ENCODE data around the gene SLC18A2.
"Not testable (repeated sequence)": the region's sequence is repeated elsewhere in the genome, so short reads cannot be mapped to it uniquely, and the experiment has no call there.

Gene SLC18A2

DNA sequence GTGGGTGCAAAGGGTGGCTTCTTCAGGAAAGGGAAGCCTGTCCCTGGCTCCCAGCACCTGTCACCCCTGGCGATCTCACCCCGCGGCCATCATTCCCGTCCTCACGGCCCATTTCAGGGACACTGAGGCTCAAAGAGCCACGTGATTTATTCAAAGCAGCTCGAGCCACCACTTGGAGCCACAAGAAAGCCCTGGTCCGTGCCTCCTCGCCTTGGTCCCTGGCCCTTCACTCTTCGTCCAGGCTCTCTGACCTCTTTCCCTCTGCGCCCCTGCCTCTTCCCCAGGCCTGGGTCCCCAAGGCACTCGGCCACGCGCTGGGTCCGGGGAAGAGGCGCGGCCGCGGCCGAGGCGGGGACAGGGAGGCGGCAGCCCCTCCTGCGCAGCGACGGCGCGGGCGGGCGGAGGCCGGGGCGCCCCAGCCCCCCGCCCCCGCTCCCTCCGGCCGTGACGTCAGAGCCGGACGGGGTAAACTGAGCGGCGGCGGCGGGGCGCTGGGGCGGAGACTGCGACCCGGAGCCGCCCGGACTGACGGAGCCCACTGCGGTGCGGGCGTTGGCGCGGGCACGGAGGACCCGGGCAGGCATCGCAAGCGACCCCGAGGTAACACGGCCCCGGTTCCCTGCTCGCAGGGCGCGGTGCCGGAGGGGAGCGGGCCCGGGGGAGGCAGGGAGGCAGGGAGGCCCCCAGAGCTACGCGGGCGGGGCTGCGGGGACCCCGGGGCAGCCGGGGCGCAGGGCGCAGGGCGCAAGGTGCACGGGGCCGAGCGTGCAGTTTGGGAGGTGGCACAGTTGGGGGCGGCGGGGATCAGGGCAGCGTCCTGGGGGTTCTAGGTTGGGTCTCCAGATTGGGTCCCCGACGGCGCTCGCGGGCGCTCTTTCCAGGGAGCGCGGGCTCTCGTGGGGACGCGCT lies at the start of gene SLC18A2:
SLC18A2 (plus strand) TSS at position 494 of the 909 bp plus-strand sequence. CDS start 580 bp downstream, outside the sequence.
- DNase-seq = no peak

DNA sequence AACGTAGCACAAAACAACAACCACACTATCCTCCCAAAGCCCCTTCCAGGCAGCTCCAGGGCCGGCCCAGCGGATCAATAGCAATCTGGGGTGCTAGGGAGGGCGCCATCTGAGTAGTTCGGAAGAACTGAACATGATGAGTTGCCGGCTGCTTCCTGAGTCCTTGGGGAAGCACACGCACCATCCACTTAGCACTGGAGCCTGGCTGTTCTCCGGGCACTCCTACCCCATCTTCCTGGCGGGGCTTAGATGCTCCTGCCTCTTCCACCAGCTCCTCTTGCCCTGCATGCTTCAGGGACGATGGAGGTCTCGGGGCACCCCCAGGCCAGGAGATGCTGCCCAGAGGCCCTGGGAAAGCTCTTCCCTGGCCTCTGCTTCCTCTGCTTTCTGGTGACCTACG lies 43.7 kb upstream of the SLC18A2 start, which contains the start of gene KCNK18:
KCNK18 (plus strand) TSS at position 301 of the 400 bp plus-strand sequence; CDS start at position 301, 0 bp downstream.
- no peak for DNase-seq

DNA sequence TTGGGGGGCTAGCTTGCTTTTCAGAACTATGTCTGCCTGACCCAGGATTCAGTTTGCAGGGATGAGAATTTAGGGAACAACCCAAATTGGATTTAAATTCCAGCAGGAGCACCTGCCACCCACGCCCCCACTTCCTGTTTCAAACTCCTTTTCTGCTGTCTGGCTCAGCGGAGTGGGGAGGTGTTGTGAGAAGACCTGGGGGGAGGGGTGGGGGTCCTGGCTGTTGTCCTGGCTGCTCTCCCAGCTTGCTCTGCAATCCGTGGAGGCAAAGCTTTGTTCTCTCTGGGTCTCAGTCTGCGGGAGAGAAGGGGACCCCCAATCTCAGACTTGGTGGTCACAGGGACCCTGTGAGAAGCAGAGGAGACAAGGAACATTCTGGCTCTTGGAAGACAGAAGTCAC lies 42.8 kb upstream of the SLC18A2 start:
- no peak for DNase-seq

DNA sequence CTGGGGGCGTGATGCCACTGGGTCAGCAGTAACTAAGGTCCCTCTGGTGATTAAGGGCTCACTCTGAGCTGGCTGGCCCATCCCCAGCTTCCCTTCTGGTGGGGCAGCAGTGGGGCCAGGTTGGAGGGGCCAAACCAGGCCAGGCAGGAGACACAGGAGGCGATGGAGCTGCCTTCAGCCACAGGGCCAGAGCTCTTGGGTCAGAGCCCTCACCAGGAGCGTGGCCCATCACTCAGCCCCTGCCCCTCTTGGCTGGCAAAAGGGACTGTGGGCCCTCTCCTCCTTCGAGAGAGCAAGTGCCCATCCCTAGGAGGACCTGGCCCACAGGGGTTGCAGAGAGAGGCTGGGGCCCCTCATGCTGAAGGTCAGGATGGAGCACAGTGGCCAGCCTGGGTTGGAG lies 39.1 kb upstream of the SLC18A2 start:
- no peak for DNase-seq

- no peak for DNase-seq
Observed at GRCh38 chr10:117204316-117204715, 36.6 kb upstream of the SLC18A2 start.

GRCh38 chr10:117212176-117212575 lies 28.7 kb upstream of the SLC18A2 start:
- DNase-seq = no peak

GRCh38 chr10:117214401-117214800 lies 26.5 kb upstream of the SLC18A2 start:
- DNase-seq = no peak

GRCh38 chr10:117215079-117215478 lies 25.8 kb upstream of the SLC18A2 start:
- no peak for DNase-seq

GRCh38 chr10:117216028-117216427 lies 24.9 kb upstream of the SLC18A2 start:
- no peak for DNase-seq

DNA sequence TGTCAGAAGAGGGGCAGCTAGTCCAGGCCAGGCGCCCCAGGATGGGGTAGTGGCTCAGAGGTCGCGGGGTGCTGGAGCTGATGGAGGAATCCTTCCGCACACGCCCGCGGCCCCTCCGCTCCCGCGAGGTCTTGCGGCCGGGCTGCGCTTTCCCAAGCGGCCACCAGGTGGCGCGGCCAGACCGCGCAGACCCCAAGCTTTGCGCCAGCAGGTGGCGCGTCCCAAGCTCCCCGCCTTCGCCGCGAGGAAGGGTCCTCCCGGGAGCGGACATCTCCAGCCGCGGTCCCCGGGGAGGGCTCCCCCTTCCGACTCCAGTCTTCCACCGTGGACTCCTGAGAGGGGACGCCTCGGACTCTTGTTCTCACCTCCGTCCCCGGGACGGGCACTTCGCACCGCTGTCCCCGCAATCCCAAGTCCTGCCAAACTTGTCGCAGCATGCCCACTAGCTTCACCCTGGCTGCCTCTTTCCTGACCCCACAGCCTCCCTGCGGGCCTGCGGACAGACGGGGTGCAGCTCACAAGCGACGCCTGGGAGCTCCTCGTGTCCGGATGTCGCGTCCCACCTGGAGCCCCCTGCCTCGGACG lies 24.2 kb upstream of the SLC18A2 start:
- DNase-seq = no peak

DNA sequence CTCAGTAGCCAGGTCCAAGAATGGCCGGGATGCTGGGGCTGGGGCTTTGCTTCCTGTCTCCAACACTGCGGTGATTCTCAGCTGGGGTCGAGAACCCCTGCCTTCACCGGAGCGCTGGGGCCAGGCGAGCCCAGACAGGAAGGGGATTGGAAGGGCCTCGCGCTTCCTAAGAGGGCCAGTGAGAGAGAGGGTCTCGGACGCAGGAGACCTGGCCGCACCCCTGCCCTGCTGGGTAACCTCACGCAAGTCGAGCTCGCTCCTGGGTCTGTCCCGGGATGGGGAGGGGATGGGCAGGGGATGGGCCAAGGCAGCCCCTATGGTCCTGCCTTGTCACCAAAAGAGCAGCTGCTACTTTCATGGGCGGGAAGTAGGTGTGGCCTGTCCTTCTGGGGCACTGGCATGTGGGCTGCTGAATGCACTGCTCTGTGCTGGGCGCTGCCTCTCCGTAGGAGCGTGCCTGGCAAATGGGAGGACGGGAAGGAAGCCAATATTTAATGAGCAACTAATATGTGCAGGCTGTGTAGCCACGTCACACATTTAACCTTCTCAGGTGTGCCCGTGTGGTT lies 23.6 kb upstream of the SLC18A2 start:
- DNase-seq = no peak

DNA sequence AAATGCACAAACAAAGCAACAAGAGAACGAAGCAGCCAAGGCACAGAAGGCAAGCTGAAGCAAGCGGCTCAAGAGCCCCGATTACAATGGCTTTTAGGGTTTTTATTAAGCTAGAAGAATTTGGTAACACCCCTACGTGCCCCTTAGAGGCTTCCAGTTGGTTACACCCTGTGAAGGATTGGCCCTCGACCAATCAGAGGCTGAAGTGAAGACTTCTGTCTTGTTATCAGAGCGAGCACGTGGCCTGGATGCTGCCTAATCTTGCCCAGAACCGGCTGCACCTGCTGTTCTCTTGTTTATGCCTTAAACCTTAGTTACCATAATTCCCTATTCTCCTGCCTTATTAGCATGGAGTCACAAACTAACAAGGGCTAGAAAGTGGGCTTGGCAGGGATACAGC lies 22.3 kb upstream of the SLC18A2 start:
- DNase-seq = no peak

- DNase-seq = no peak
Observed at GRCh38 chr10:117221156-117221711, 19.7 kb upstream of the SLC18A2 start.

GRCh38 chr10:117222552-117222951 lies 18.4 kb upstream of the SLC18A2 start:
- DNase-seq = no peak

GRCh38 chr10:117222976-117223692 lies 17.8 kb upstream of the SLC18A2 start:
- no peak for DNase-seq

DNA sequence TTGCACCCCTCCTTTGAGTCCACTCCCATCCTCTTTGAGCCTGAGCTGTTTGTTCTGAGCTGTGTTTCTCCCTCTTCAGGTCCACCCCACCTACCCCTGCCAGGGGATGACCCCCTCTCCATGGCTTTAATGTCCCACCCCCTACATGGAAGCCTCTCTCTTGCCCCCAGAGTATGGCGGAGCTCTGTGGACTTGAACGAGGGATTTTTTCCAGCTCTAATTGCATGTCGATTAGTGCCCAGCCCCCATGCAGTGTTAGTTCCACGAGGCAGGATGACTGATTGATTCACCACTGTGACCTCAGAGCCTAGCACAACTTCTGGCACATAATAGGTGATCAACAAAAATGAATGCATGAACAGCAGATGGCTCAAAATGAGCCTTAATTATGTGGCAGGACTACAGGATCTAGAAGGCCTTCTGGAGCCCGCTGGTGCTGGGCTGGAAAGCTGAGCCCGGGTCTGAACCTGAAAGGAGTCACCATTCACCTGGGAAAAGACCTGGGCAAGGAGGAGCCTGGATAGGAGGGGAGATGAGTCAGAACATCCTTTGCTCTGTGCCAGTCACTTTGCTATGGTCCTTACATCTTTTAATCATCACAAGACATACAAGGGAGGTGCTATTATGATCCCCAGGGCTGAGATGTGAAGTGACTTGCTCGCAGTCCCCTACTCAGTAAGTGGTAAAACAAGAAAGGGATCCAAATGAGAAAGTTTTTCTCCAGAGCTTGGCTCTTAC lies 17.1 kb upstream of the SLC18A2 start:
- DNase-seq = no peak

DNA sequence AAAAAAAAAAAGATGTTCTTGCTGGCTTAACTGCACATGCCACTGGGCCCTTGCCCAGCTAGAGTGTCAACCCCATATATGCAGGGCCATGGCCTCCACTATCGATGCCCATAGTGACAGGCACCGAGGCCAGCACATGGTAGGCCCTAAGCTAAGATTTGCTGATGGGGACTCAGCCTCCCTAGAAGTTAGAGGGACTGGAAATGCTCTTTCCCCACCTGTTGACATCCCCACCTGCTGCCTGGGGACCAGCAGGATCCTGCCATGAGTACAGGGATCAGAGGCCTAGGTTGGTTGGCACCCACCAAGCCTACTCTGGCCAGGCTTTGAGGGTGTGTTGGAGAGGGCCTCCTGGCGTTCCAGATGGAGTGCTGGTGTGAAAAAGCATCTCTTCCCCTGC lies 16.0 kb upstream of the SLC18A2 start:
- DNase-seq = no peak

GRCh38 chr10:117226813-117227451 lies 14.0 kb upstream of the SLC18A2 start:
- DNase-seq = no peak

- no peak for DNase-seq
Observed at GRCh38 chr10:117228210-117228609, 12.7 kb upstream of the SLC18A2 start.

- DNase-seq = not testable (repeated sequence)
Observed at GRCh38 chr10:117230107-117230506, 10.8 kb upstream of the SLC18A2 start.

DNA sequence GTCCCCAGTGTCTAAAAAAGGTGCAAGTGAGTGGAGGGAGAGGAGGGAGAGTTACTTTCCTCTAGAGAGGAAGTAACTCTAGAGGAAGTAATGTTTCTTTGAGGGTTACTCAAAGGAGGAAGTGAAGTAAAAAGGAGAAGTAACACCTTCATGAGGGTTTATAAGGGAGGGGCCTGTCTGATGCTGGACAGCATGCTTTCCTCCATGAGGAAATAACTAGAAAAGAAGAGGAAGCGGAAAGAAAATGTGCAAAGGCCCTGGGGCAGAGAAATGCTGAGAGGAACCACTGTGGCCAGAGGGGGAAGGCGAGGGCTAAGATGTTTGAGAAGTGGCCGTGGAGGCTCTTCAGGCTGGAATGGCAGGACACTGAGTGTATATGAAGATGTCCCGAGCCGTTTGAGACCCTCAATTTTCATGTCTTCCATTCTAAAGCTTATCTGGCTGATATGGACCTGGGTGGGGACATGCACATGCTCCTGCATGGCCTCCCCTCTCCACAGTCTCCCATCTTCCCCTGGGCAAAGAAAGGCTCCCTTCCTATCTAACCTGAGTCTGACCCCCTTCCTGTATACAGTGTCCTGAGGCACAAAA lies 3.4 kb upstream of the SLC18A2 start:
- no peak for DNase-seq

Measured in NCI-H524 treated with DMSO at 0.1 percent for 48 hours (cell line).